Measurements from ENCODE around the gene MSH3.

GRCh38 chr5:80874162-80874561 lies 219.7 kb downstream of the MSH3 start:
- no peak for TF ChIP-seq CTCF (IDR thresholded peaks at IDR 0.05)
- TF ChIP-seq ZFX (IDR thresholded peaks at IDR 0.05; ENCODE audit: borderline replicate concordance) = no peak
